ENCODE results near the gene MRPS18A.

The MRPS18A gene

DNA sequence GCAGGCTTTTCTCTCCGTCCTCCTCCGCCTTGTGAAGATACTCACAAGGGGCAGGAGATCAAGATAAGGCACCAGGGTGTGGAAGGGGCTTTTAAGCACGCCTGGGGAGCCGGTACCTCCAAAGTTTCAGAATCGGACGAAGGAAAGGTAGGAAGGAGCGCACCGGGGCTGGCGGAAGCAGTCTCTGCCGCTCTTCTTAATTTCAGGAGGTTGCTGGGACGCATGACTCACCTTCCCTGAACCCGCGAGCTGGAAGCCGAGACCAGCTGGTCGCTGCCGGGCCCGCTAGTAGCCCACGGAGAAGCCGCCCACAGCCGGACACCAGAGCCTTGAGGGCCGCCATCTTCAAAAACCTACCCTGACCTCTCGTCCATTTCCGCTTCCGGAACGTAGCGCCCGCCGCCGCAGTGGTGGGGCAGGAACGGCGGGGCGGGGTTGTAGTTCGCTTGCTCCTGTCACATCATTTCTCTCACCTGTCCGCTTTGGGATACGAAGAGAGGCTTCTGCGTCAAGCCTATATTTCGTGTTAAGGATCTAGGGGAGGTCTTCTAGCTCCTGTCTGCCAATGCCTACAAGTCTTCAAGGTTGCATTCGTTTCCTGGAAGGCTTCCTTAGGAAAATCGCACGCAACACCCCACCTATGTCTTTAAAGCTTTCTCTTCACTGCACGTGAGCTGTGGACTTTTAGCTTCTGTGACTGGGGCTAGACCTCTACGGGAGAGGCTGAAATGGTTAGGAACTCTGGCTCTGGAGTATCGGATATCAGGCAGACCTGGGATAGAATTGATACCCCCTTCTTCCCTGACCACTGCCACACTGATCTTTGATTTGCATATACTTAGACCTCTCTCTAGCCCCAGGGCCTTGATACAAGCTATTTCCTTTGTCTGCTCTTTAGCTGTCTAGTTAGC is at the start of gene MRPS18A:
MRPS18A (minus strand) TSS at position 355 of the 911 bp plus-strand sequence; CDS start at position 343, 12 bp downstream.
- DNase-seq: peak; percentile 87

DNA sequence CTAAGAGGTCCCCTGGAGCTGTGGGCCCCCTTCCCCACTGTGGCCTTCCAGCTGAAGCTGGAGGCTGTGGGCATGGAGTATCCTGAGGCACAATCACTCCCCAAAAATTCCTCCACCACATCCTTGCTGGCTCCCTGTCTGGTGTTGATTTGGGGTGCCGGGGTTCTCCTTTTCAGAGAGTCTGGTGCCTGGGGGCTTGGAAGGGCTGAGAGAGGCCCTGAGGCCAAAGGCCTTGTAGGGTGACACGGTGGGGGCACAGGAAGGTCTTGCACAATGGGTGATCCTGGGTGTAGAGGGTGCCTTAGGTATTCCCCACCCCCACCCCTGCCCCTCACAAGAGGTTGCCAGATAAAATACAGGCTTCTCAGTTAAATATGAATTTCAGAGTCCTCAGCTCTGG is 49.3 kb upstream of the MRPS18A start:
- DNase-seq: no peak

DNA sequence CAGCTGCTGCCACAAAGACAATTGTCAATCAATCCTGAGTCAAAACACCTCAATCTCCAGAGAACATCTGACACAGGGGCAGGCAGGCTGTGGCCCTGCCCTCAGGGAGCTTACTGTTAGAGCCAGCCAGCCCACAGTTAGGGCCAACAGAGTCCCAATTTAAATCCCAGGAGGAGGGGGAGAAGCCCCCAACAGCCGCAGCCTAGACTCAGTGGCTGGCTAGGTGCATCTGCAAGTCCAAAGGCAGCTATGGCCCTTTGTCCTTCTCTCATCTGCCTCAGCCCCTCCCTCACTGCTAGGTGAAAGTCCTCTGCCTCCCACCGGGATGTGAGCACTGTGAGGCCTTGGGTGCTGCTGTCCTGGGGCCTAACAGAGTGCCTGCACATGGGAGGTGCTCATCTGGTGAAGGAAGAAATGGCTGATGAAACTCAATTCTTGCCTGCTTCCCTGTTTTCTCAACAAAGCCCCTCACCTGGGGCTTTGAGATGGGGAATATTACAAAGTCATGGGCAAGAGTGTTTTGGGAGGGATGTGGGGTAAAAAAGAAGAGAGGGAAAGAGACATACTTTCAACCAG is 48.7 kb upstream of the MRPS18A start:
- DNase-seq: no peak

DNA sequence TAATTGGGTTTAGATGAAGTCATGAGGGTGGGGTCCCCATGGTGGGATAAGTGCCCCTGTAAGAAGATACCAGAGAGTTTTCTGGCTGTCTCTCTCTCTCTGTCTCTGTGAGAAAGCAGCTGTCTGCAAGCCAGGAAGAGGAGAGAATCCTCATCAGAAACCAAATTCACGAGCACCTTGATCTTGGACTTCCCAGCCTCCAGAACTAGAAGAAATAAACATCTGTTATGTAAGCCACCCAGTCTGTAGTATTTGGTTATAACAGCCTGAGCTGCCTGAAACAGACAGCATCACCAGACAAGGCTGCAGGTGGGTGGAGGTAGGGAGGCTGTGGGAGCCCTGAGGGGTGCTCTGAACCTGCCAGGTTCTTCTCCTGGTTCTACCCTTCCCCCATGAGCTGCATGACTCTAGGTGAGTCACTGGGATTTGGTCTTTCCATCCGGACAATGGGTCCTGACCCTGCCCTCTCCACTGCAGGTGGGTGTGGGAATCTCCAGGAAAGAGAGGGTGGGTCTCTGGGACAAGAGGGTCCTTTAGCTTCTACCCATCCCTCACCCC is 48.1 kb upstream of the MRPS18A start:
- no peak for DNase-seq

DNA sequence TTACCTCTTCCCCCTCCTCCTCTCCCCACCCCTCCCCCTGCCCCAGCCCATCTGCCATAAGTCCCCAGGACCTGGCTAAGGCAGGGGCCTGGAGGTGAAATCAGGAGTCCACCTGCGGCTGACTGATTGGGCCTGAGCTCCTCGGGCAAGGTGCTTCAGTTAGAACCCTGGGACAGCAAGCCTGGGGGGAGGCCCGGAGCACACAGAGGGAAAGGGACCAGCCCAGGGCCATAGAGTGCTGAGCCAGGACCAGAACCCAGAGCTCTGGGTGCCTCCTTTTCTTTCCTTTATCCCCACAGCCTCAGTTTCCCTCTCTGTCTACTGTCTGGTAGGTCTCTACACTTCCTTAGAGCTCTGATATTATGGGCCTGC is 46.7 kb upstream of the MRPS18A start:
- no peak for DNase-seq

DNA sequence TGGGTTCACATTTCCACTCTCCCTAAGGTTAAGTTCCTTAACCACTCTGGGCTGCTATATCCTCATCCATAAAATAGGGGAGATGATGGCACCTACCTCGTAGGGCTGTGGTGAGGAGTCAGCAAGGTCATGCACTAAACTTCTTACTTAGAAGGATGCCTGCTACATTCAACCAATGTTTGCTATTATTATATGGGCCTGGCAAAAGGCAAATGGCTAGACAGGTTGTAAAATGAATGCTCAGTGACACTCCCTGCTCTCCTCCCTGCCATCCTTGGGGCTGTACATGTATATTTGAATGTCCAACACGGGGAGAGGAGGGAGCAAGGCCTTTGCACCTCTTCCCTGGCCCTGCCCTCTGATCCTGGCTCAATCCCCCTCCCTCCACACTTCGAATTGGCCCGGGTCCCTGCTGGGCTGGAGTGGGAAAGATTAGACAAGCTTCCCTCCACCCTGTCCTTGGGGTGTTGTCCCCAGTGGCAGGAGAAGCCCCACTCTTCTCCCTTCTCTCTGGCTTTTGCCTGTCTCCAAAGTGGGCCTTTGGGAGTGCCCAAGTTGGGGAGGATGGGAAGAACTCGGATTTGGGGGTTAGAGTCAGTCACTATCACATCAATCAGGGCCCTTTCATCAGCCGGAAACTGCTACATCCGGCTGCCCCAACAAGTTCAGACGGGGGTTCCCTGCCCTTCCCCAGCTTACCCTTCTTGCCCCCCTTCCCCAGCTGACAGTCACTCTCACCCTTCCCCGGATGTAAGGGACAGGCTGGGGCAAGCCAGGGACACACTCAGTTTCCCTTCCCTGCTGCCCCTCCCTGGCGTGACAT is 46.1 kb upstream of the MRPS18A start:
- no peak for DNase-seq

DNA sequence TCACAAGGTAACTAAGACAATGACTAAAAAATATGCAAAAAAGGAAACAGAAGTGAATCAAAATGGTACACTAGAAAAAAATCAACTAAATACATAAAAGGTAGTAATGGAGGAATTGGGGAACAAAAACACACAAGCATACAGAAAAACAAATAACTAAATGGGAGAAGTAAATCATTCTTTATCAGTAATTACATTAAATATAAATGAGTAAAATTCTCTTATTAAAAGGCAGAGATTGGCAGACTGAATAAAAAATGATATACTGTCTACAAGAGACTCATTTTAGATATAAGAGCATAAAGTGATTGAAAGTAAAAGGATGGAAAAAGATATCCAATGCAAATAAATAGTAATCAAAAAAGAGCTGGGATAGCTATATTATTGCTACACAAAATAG is 43.0 kb upstream of the MRPS18A start:
- DNase-seq: no peak

DNA sequence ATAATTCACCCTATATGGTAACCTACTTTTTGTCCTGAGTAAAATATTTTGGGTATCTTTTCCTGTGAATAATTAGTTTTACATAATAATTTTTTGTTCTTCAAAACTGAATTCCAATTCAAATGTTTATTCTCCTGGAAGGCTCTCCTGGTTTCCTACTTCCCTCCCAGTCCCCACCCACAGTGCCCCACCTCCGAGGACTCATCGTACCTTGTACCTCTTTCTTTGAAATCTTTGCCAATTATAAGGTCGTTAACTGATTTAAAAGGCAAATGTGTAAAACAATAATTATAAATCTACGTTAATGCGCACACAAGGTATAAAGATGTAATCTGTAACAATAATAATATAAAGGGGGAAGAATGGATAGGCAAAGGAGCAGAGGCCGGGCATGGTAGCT is 41.9 kb upstream of the MRPS18A start:
- DNase-seq: no peak

DNA sequence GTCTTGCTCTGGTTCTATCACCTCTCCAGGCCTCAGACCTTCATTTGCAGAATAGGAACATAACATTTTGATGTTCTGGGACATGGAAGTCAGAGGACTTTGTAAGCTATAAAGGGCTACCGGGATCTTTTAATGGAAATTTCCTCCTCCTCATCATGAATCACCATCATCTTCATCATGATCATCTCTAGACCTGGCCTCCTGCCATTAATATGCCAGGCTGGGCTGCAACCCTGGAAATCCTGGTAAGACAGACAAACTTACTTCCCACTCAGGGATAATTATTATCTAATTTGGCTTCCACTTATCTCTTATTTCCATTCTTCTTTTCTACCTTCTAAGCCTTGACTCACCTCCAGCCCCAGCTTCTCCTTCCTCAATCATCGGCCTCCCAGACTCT is 41.0 kb upstream of the MRPS18A start:
- no peak for DNase-seq

DNA sequence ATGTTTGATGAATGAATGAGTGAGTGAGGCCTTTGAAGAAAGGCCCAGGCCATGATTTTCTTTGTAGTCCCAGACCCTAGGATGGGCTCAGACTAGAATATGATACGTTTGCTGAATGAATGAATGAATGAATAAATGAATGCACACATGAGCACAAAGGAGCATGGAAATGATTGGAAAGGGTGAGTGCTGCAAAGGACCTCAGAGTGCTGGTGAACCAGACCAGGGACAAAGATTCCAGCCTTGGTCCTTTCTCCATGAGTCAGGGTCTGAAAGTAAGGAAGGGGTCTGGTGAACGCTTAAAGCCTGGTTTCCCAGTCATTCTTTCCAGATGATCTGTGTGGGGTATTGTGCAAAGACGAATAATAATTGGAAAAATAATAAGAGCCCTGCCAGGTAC is 40.0 kb upstream of the MRPS18A start:
- DNase-seq: no peak

DNA sequence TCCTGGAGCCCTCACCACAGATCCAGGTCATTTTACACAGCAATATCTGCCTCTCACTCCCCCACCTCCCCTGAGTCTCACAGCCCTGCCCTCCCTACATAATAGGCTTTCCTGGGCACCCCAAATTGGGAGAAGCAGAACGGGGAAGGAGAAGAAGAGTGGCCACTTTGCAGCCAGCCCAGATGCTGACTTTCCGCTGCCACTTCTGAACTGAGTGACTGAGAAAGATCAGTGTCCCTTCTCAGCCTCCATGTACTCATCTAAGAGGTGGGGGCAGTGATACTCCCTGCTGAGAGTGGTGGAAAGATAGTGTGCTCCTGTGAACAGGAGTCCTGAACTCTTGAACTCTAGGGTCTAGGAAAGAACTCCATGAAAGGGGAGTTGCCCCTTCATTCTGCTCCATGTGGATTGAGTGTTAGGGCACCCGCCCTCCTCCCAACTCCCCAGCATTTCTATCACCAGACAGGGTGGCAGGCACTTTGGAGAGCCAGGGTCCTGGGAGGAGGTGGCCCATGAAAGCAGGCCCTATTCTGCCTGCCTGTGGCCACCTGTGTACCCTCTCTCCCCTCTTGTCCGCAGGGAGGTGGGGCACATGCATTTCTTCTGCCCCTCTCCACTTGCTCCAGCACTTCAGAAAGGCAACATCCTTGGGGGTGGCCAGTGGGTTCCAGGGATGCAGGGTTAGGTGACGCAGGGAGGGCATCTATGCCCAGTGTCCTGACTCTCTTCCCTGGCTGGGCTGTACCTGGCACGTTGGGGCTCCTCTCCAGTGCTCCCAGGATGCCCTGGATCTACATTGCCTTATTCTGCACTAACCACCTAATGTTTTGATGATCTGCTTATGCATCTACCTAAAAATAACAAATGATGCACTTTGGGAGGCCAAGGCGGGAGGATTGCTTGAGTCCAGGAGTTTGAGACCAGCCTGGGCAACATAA is 38.3 kb upstream of the MRPS18A start:
- peak; percentile 9 for DNase-seq

DNA sequence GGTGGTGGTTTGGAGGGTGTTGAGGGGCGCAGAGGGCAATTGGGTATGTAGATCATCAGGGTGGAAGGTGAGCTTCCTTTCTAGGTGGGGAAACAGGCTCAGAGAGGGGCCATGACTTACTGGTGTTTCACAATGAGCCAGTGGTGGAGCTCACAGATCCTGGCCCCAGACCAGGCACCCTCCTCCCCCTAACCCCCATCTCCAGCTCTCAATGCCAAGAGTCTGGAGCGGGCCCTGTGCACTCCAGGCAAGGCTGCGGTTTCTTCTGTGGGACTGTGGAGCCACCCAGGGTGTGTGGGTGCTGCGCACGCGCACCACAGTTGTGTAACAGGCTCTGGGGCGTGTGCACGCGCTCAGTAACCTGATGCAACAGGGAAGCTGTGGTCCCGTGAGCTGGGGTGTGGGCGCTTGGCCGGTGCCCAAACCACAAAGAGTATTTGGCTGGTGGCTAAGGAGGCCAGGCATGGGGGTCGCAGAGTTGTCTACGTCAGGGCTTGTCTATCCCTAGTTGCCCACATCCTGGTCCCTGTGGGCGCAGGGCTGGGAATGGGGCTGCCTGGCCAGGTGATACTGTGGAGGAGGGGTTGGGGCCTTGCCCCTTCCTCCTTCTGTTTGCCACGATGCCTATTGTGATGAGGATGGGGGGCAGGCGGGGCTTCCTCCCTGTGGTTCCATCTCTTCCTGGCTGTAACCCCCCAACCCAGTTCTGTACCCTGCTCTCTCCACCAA is 37.5 kb upstream of the MRPS18A start:
- peak; percentile 87 for DNase-seq

DNA sequence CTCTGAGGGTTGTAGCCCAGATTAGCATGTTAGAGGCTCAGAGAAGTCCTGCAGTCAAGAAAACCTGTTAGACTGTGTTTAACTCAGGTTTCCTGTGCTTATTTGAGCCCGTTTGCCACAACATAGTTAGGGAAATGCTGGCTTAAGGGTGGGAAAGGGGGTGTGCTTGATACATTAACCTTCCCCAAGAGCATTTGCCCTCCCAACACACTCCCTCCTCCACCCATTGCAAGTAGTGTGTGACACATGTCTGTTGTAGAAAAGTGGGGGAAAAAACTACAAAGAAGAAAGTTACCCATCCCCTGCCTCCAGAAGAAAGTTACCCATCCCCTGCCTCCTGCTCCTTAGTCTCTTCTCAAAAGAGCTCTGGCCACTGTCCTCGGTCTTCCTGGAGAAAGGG is 36.8 kb upstream of the MRPS18A start:
- DNase-seq: no peak

DNA sequence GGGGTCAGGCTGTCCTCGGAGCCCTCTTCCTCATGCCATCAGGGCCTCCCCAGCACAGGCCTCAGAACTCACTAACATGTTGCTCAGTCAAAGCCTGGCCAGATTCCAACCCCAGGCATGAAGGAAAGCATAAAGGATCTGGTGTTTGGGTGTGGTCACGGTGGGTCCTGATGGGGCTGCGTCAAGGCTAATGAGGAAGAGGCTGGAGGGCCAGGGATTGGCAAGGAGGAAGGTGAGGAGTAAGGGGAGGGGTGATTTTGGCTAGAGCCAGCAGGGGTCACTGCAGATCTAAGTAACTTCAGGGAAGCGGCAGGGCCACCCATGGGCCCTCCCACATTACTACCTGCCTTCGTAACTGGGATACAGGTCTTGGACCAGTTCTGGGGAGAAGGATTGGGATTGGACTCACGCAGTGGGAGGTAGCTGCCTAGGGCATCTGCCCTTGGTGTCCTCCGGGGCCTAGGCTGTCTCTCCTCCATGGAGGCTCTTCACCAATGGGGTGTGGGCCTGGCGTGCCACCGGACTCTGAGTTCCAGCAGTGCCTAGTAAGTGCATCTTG is 36.2 kb upstream of the MRPS18A start:
- peak; percentile 66 for DNase-seq

DNA sequence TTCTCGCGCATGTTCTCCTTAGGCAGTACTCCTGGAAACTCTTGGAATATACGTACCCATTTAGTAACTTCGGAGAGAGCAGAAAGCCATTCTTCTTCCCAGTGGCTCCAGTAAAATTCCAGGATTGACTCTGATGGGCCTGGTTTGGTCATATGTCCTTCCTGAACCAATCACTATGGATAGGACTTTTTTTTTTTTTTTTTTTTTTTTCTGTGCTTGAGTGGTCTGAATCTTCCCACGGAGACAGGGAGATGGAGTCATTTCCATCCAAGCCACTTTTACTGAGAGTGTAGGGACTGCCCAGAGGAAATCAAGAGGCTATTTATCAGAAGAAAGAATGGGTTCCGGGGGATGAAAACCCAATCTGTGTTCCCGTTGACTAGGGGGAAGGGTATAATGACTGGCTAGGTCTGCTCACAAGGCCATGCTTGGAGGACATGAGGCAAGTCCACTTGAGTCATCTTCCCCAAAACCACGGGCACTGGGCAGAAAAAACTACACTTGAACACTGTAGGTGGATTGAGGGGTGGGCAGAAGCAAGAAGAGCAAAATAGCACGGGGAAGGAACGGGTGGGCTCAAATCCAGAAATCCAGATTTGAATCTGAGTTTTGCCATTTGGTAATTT is 35.4 kb upstream of the MRPS18A start:
- DNase-seq: no peak

DNA sequence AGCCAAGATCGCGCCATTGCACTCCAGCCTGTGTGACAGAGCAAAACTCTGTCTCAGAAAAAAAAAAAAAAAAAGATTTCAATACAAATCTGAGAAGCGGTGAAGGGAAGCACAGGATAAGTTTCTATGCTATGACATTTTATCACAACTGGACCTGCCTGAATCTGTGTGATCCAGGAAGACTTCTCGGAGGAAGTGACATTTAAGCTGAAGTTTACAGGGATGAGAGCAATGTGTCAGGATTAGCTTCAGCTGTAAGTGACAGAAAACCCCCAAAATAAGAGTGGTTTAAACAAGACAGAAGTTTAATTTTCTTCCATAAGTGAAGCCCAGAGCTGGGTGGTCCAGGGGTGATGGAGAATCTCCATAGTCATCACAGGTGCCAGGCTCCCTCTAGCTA is 33.4 kb upstream of the MRPS18A start:
- no peak for DNase-seq

DNA sequence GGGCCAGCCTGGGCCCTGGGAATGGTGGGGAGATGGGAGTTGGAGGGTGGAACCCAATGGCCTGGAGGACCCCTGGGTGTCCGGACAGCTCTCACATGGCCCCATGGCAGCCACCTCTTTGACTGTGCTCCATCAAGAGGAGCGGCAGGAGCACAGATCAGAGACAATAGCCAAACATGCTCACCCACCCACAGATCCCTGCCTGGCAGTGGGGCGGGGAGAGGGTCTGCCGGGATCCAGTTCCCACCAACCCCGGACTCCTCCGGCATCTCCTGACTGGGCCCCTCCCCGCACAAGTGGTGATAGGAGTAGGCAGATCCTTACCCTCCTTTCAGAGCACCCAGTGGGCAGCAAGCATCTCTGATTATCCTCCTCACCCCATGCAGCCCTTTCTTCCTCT is 31.9 kb upstream of the MRPS18A start:
- DNase-seq: no peak

DNA sequence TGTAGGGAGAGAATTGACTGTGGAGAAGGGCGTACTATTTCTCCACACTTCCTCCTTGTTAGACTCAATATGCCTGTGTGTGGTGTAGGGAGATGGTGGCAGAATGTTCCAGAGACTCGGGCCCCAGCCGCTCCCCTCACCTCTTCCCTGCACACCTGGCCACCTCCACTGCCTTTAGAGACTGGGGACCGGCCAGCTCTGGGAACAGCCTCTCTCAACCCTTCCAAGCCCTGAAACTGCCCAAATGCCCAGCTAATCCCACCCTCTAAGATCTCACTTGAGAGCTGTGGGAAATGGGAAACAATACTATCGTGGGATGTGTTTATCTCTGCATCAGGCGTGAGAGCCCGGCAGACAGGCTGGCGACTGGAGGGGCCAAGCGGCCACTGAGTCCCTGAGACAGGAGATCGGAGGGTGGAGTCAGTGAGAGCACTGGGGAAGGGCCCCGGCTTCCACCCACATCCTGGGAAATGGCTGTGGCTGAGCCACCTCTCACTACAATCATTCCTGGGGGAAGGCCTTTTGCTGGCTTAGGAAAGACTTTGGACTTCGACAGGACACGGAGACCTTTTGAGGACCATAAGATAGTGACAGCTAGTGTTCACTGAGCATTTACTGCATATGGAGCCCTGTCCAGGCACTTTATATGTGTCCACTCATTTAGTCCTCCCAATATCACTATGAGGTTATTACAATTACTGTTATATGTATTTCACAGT is 31.0 kb upstream of the MRPS18A start:
- peak; percentile 16 for DNase-seq

DNA sequence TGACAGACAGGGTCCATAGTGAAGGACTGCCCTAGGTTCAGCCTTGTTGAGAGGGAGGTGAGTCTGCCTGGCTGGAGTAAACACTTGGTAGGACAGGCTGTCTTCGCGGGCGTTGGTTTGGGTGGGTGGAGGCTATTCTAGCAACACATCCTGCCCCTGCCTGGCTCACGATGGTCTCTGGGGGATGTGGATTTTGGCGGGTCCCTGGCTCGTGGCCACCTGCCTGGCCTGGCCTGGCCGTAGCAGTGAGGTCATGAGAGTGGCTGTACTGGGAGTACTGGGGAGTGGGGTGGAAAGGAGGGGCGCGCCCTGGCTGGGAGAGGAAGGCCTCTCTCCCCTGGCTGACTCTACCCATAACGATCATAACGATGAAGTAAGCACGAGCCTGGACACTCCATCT is 30.2 kb upstream of the MRPS18A start:
- DNase-seq: peak; percentile 63

DNA sequence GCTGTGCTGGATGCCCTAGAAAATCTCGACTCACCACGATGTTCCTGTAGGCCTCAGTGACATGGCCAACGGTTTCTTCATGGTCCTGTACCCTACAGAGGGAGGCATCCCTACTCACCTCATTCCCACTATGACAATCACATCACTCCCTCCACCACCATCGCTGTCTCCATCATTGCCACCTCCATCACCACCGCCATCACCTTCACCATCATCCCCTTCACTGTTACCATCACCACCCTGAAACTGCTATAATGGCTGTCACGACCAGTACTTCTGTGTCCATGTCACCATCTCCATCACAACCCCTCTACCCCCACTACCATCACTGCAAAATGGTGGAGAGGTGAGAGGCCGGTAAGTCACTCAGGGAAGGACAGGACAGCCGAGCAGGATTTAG is 29.8 kb upstream of the MRPS18A start:
- DNase-seq: no peak
